Trophoblast cell (in vitro differentiated cells and primary cell): Measurements from ENCODE around the gene KCNN3.

Experiments
- DNase-seq, 2 donors: peaks; one replicate each; pipeline ENCODE4 v3.0.0-alpha.2; 2016
- H2AFZ ChIP-seq: 2 replicates; pipeline ENCODE4 v1.6.1; 2013; ENCODE audit warnings: low read length, moderate library complexity, mild to moderate bottlenecking; ENCODE audit not compliant: insufficient read depth, poor library complexity
- H2AK5ac ChIP-seq: 2 replicates; pipeline ENCODE4 v1.6.1; 2013; ENCODE audit warnings: mild to moderate bottlenecking, low read length
- H2BK120ac ChIP-seq: 2 replicates; pipeline ENCODE4 v1.6.1; 2013; ENCODE audit warnings: low read length, mild to moderate bottlenecking, moderate library complexity; ENCODE audit not compliant: insufficient read depth, poor library complexity
- H2BK12ac ChIP-seq: 2 replicates; pipeline ENCODE4 v1.6.1; 2013; ENCODE audit warnings: mild to moderate bottlenecking, low read length, moderate library complexity
- H2BK5ac ChIP-seq: 2 replicates; pipeline ENCODE4 v1.6.1; 2013; ENCODE audit warnings: low read length, low read depth, moderate library complexity, mild to moderate bottlenecking; ENCODE audit not compliant: poor library complexity
- H3K14ac ChIP-seq: 2 replicates; pipeline ENCODE4 v1.6.1; 2013; ENCODE audit warnings: mild to moderate bottlenecking, low read length
- H3K18ac ChIP-seq: 2 replicates; pipeline ENCODE4 v1.6.1; 2013; ENCODE audit warnings: mild to moderate bottlenecking, low read length
- H3K23ac ChIP-seq: 2 replicates; pipeline ENCODE4 v1.6.1; 2013; ENCODE audit warnings: low read length
- H3K27ac ChIP-seq: 2 replicates; pipeline ENCODE4 v1.5.1; 2013; ENCODE audit warnings: low read depth, mild to moderate bottlenecking, inconsistent platforms, low read length, moderate library complexity
- H3K27me3 ChIP-seq: 2 replicates; pipeline ENCODE4 v1.6.1; 2013; ENCODE audit warnings: inconsistent platforms, mild to moderate bottlenecking, low read length, moderate library complexity; ENCODE audit not compliant: insufficient read depth
- H3K36me3 ChIP-seq, 2 experiments: 1 replicate in 1 of 2; 2 replicates in 1 of 2; pipeline ENCODE4 v1.6.1; 2013; ENCODE audit warnings: low read length in 2 of 2, mild to moderate bottlenecking in 2 of 2, moderate library complexity in 1 of 2; ENCODE audit not compliant: insufficient read depth in 2 of 2, control insufficient read depth in 1 of 2
- H3K4ac ChIP-seq: 2 replicates; pipeline ENCODE4 v1.6.1; 2013; ENCODE audit warnings: low read depth, mild to moderate bottlenecking, low read length, moderate library complexity
- H3K4me1 ChIP-seq, 2 experiments: 1 replicate in 1 of 2; 2 replicates in 1 of 2; pipeline ENCODE4 v1.6.1; 2013; ENCODE audit warnings: low read length in 2 of 2, mild to moderate bottlenecking in 2 of 2, moderate library complexity in 1 of 2; ENCODE audit not compliant: insufficient read depth in 2 of 2, control insufficient read depth in 1 of 2
- H3K4me2 ChIP-seq: 2 replicates; pipeline ENCODE4 v1.6.1; 2013; ENCODE audit warnings: inconsistent platforms, mild to moderate bottlenecking, low read length, moderate library complexity
- H3K4me3 ChIP-seq: 2 replicates; pipeline ENCODE4 v1.5.1; 2013; ENCODE audit warnings: mild to moderate bottlenecking, low read depth, low read length, inconsistent platforms
- H3K79me1 ChIP-seq: one replicate; pipeline ENCODE4 v1.6.1; 2013; ENCODE audit warnings: low read length
- H3K79me2 ChIP-seq: 2 replicates; pipeline ENCODE4 v1.6.1; 2013; ENCODE audit warnings: low read length, mild to moderate bottlenecking; ENCODE audit not compliant: control insufficient read depth, insufficient read depth, poor library complexity
- H3K9ac ChIP-seq: 2 replicates; pipeline ENCODE4 v1.6.1; 2013; ENCODE audit warnings: mild to moderate bottlenecking, low read length
- H3K9me3 ChIP-seq: 2 replicates; pipeline ENCODE4 v1.6.1; 2013; ENCODE audit warnings: low read depth, mild to moderate bottlenecking, control low read depth, inconsistent platforms, low read length; ENCODE audit not compliant: insufficient read depth
- H4K12ac ChIP-seq: 2 replicates; pipeline ENCODE4 v1.6.1; 2013; ENCODE audit warnings: low read depth, mild to moderate bottlenecking, low read length, moderate library complexity
- H4K8ac ChIP-seq: 2 replicates; pipeline ENCODE4 v1.6.1; 2013; ENCODE audit warnings: low read depth, mild to moderate bottlenecking, low read length, moderate library complexity
- H4K91ac ChIP-seq: one replicate; pipeline ENCODE4 v1.6.1; 2013; ENCODE audit warnings: low read depth, mild to moderate bottlenecking, low read length, moderate library complexity
- WGBS: extraction: QIAGEN DNeasy Blood & Tissue Kit; methylation state at CpG from one replicate; pipeline ENCODE4 v1.1.7; 2013; ENCODE audit warnings: missing lambda C conversion rate; ENCODE audit not compliant: insufficient read length, insufficient coverage; ENCODE audit errors: extremely low coverage; 5-methylcytosine and 5-hydroxymethylcytosine counted together

KCNN3 gene

GRCh38 chr1:154661110-154661509, 209.0 kb downstream of the KCNN3 start:
- no peaks in the 10 kb centered on the region for H3K27me3 ChIP-seq
- H3K18ac ChIP-seq = no peak overlapping the region
- H3K14ac ChIP-seq = no peak overlapping the region
- H4K91ac ChIP-seq = no peak overlapping the region
- no peak overlapping the region for H2BK5ac ChIP-seq
- no peak overlapping the region for H4K8ac ChIP-seq
- no peaks in the 10 kb centered on the region for H3K36me3 ChIP-seq
- WGBS = no CpG with 5 or more reads among the region's 2 CpGs
- H3K79me2 ChIP-seq = no peaks in the 10 kb centered on the region
- no peak overlapping the region for H3K9ac ChIP-seq
- H3K4me2 ChIP-seq = no peak overlapping the region
- no peaks in the 10 kb centered on the region for H3K9me3 ChIP-seq
- H3K23ac ChIP-seq = no peak overlapping the region
- no peak overlapping the region for H2AK5ac ChIP-seq
- no peaks in the 10 kb centered on the region for H3K79me1 ChIP-seq
- H3K4me1 ChIP-seq = no peaks in the 10 kb centered on the region
- no peak overlapping the region for H3K4ac ChIP-seq
- H4K12ac ChIP-seq = no peak overlapping the region
- H2AFZ ChIP-seq = no peak overlapping the region
- DNase-seq = no peak
- no peak overlapping the region for H3K27ac ChIP-seq
- H2BK120ac ChIP-seq = no peak overlapping the region
- H2BK12ac ChIP-seq = no peak overlapping the region
- no peak overlapping the region for H3K4me3 ChIP-seq

GRCh38 chr1:154659823-154660592, 210.1 kb downstream of the KCNN3 start:
- no peak overlapping the region for H3K23ac ChIP-seq
- no peaks in the 10 kb centered on the region for H3K9me3 ChIP-seq
- no peak overlapping the region for H2BK12ac ChIP-seq
- H2AK5ac ChIP-seq = no peak overlapping the region
- H3K4me1 ChIP-seq = no peaks in the 10 kb centered on the region
- H3K9ac ChIP-seq = no peak overlapping the region
- H3K18ac ChIP-seq = no peak overlapping the region
- no peak overlapping the region for H3K14ac ChIP-seq
- H4K12ac ChIP-seq = no peak overlapping the region
- no peak overlapping the region for H3K4me2 ChIP-seq
- no peak overlapping the region for H4K91ac ChIP-seq
- H3K79me2 ChIP-seq = no peaks in the 10 kb centered on the region
- H3K4ac ChIP-seq = no peak overlapping the region
- WGBS = no CpG with 5 or more reads among the region's 3 CpGs
- no peak overlapping the region for H2BK120ac ChIP-seq
- no peak overlapping the region for H2BK5ac ChIP-seq
- H3K36me3 ChIP-seq = no peaks in the 10 kb centered on the region
- H4K8ac ChIP-seq = no peak overlapping the region
- H3K4me3 ChIP-seq = no peak overlapping the region
- DNase-seq = no peak
- no peak overlapping the region for H2AFZ ChIP-seq
- no peaks in the 10 kb centered on the region for H3K79me1 ChIP-seq
- H3K27me3 ChIP-seq = no peaks in the 10 kb centered on the region
- H3K27ac ChIP-seq = no peak overlapping the region

GRCh38 chr1:154657556-154657955, 212.5 kb downstream of the KCNN3 start:
- Histone ChIP-seq H3K27ac (no peak overlapping the region), H4K91ac (no peak overlapping the region), H2BK5ac (no peak overlapping the region), H3K4me1 (no peaks in the 10 kb centered on the region), H3K79me2 (no peaks in the 10 kb centered on the region), H2BK120ac (no peak overlapping the region), H3K4ac (no peak overlapping the region), H3K9me3 (no peaks in the 10 kb centered on the region), H3K79me1 (no peaks in the 10 kb centered on the region), H3K14ac (no peak overlapping the region), H2AFZ (no peak overlapping the region), H3K4me2 (no peak overlapping the region), H3K18ac (no peak overlapping the region), H2BK12ac (no peak overlapping the region), H3K9ac (no peak overlapping the region), H3K23ac (no peak overlapping the region), H3K27me3 (no peaks in the 10 kb centered on the region), H3K4me3 (no peak overlapping the region), H3K36me3 (no peaks in the 10 kb centered on the region), H4K12ac (no peak overlapping the region), H4K8ac (no peak overlapping the region), H2AK5ac (no peak overlapping the region)
- no peak for DNase-seq
- WGBS = no CpG with 5 or more reads among the region's 2 CpGs

DNA sequence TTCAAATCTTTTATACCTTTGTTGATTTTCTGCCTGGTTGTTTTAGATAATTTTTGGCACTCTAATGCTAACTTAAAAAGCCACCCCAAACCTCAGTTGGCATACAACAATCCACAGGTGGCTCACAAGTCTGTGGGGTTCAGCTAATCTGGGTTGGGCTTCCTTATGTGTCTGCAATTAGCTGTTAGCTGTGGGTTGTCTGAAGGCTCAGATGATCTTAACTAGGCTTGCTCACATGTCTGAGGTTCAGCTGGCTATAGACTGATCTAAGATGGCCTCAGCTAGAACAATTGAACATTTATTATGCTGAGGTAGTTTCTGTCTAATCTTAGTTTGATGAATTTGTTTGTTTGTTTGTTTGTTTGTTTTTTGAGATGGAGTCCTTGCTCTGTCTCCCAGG, 217.2 kb downstream of the KCNN3 start:
- H2AFZ ChIP-seq = no peak overlapping the region
- no peak overlapping the region for H2BK12ac ChIP-seq
- no peak overlapping the region for H3K4ac ChIP-seq
- no peak overlapping the region for H3K4me3 ChIP-seq
- H3K27ac ChIP-seq = no peak overlapping the region
- no peak overlapping the region for H4K8ac ChIP-seq
- no peaks in the 10 kb centered on the region for H3K9me3 ChIP-seq
- no peaks in the 10 kb centered on the region for H3K27me3 ChIP-seq
- H3K4me2 ChIP-seq = no peak overlapping the region
- no peaks in the 10 kb centered on the region for H3K4me1 ChIP-seq
- H4K91ac ChIP-seq = no peak overlapping the region
- H3K79me2 ChIP-seq = no peaks in the 10 kb centered on the region
- no peak overlapping the region for H4K12ac ChIP-seq
- no peak overlapping the region for H2BK120ac ChIP-seq
- H3K9ac ChIP-seq = no peak overlapping the region
- no peak for DNase-seq
- no peak overlapping the region for H2BK5ac ChIP-seq
- H3K23ac ChIP-seq = no peak overlapping the region
- no peaks in the 10 kb centered on the region for H3K36me3 ChIP-seq
- no peaks in the 10 kb centered on the region for H3K79me1 ChIP-seq
- H3K18ac ChIP-seq = no peak overlapping the region
- no peak overlapping the region for H3K14ac ChIP-seq
- no peak overlapping the region for H2AK5ac ChIP-seq
